HG03354 (cell line): ENCODE data around the gene LRRC10.
"Not testable (repeated sequence)": the region's sequence is repeated elsewhere in the genome, so short reads cannot be mapped to it uniquely, and the experiment has no call there.

ENCODE experiments used
- ATAC-seq: cut with Tn5 transposase; IDR thresholded peaks from one replicate; pipeline ENCODE4 v1.9.1; 2021; ENCODE audit warnings: mild to moderate bottlenecking; ENCODE audit not compliant: unreplicated experiment, poor library complexity, severe bottlenecking

LRRC10 gene

GRCh38 chr12:69620921-69621320 lies 10.2 kb upstream of the LRRC10 start:
- no peak for ATAC-seq

GRCh38 chr12:69620077-69620476 lies 9.4 kb upstream of the LRRC10 start:
- ATAC-seq, result no peak

- no peak for ATAC-seq
These were observed 8.3 kb upstream of the LRRC10 start for GRCh38 chr12:69619050-69619449.

- ATAC-seq, result no peak
These were observed 5.3 kb upstream of the LRRC10 start for GRCh38 chr12:69616025-69616424.

GRCh38 chr12:69613351-69613750 lies 2.6 kb upstream of the LRRC10 start:
- no peak for ATAC-seq

- no peak for ATAC-seq
These were observed 581 bp downstream of the LRRC10 start for GRCh38 chr12:69610126-69610525.

- ATAC-seq, result no peak
These were observed 2.6 kb downstream of the LRRC10 start for GRCh38 chr12:69608114-69608513.

- ATAC-seq, result not testable (repeated sequence)
These were observed 6.4 kb downstream of the LRRC10 start for GRCh38 chr12:69604275-69604674.

- not testable (repeated sequence) for ATAC-seq
These were observed 7.2 kb downstream of the LRRC10 start for GRCh38 chr12:69603556-69603955.

- ATAC-seq, result no peak
These were observed 7.8 kb downstream of the LRRC10 start for GRCh38 chr12:69602954-69603353.

GRCh38 chr12:69601962-69602685 lies 8.6 kb downstream of the LRRC10 start:
- no peak for ATAC-seq

GRCh38 chr12:69600804-69601203 lies 9.9 kb downstream of the LRRC10 start:
- no peak for ATAC-seq

GRCh38 chr12:69598174-69598753 lies 12.4 kb downstream of the LRRC10 start:
- no peak for ATAC-seq

GRCh38 chr12:69595689-69596088 lies 15.0 kb downstream of the LRRC10 start:
- no peak for ATAC-seq

- ATAC-seq, result no peak
These were observed 21.6 kb downstream of the LRRC10 start for GRCh38 chr12:69589082-69589481.

GRCh38 chr12:69588527-69588926 lies 22.2 kb downstream of the LRRC10 start:
- ATAC-seq, result no peak

- peak; percentile 96 for ATAC-seq
These were observed 25.3 kb downstream of the LRRC10 start, which contains the start of gene CCT2 for GRCh38 chr12:69585189-69586062. TSS of gene CCT2 (plus strand) at chr12:69585459. CDS start at chr12:69585522, 63 bp downstream.

- no peak for ATAC-seq
These were observed 27.5 kb downstream of the LRRC10 start for GRCh38 chr12:69583203-69583602.

GRCh38 chr12:69580074-69580473 lies 30.6 kb downstream of the LRRC10 start:
- no peak for ATAC-seq

GRCh38 chr12:69579029-69579428 lies 31.7 kb downstream of the LRRC10 start:
- ATAC-seq, result no peak

- no peak for ATAC-seq
These were observed 32.4 kb downstream of the LRRC10 start for GRCh38 chr12:69578283-69578682.
